Measurements from ENCODE around the gene ZNF45.

Gene ZNF45

DNA sequence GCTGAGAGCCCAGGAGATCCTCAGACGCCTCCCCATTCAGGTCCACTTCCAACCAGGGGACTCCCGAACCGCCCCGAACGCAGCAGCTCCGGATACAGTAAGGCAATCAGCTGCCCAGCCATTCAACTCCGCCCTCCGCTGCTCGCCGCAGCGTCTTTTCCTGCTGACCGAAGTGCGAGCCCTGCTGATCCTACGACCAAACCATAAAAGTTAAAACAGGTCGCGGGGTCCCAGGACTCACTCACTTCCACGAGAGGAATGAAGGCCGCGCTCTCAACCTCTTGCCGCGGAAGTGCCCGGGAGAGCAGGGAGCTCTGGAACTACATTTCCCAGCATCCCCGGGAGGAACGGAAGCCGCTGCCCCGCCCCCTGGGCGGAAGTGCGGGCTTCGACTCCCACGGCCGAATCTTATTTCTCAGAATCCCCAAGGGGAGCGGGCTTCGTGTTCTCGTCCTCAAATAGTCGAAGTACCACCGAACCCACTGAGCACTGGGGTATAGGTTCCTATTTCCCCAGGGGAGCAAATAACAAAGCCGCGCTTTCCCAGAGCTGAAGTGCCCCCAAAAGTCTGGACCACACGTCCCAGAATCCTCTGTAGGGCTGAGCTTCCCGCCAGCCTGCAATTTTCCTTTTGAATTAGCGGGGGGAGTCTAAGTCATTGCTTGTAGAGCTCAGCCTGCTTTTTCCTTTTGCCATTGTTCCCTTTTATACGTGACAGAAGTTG lies at the start of gene ZNF45:
TSS of gene ZNF45 (minus strand) at position 298 of the 724 bp plus-strand sequence. CDS start 13,097 bp downstream, outside the sequence.
- Mint-ChIP-seq H3K4me1 (peaks cover 17% of the 10 kb centered on the region), H3K36me3 (ENCODE audit: low read depth) (peaks cover 37% of the 10 kb centered on the region), H3K9me3 (peaks cover 6% of the 10 kb centered on the region), H3K4me3 (peak within 1 kb of the TSS; percentile 97 to 99 (median 98)), H3K27ac (peak within 1 kb of the TSS; percentile 97 to 98 (median 98)), H3K27me3 (ENCODE audit: low read depth) (peaks cover 8% of the 10 kb centered on the region)
- TF ChIP-seq, protein P1, sequence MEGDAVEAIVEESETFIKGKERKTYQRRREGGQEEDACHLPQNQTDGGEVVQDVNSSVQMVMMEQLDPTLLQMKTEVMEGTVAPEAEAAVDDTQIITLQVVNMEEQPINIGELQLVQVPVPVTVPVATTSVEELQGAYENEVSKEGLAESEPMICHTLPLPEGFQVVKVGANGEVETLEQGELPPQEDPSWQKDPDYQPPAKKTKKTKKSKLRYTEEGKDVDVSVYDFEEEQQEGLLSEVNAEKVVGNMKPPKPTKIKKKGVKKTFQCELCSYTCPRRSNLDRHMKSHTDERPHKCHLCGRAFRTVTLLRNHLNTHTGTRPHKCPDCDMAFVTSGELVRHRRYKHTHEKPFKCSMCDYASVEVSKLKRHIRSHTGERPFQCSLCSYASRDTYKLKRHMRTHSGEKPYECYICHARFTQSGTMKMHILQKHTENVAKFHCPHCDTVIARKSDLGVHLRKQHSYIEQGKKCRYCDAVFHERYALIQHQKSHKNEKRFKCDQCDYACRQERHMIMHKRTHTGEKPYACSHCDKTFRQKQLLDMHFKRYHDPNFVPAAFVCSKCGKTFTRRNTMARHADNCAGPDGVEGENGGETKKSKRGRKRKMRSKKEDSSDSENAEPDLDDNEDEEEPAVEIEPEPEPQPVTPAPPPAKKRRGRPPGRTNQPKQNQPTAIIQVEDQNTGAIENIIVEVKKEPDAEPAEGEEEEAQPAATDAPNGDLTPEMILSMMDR (IDR thresholded peaks at IDR 0.05; ENCODE audit: unreplicated experiment in 3 of 3): no peak

DNA sequence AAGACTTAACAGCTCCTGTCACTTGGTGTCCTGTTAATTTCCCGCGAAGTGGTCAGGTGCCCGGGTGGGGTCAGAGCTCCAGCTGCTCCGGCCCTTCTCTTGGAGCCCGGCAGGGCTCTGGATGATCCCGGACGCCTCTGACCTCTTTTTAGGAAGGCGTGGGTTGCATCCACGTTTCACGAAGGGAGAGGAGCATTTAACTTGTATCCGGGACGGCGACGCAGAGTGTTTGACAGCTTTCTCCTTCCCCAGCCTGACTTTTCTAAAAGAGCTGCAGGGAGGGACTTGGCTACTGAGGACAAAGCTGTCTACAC lies 49.6 kb upstream of the ZNF45 start:
- TF ChIP-seq, protein P1 (IDR thresholded peaks at IDR 0.05; ENCODE audit: unreplicated experiment in 3 of 3): no peak
- H3K4me3 Mint-ChIP-seq: peak overlapping the region; percentile 93 to 99 (median 97)
- H3K4me1 Mint-ChIP-seq: no peaks in the 10 kb centered on the region
- no peak overlapping the region for H3K27ac Mint-ChIP-seq
- peaks cover 43% of the 10 kb centered on the region for H3K36me3 Mint-ChIP-seq (ENCODE audit: low read depth)
- H3K9me3 Mint-ChIP-seq: peaks cover 29% of the 10 kb centered on the region
- H3K27me3 Mint-ChIP-seq (ENCODE audit: low read depth): no peaks in the 10 kb centered on the region

GRCh38 chr19:43983912-43984686 lies 49.0 kb upstream of the ZNF45 start, which contains the start of gene ZNF155:
TSS of gene ZNF155 (plus strand) at chr19:43984188. CDS start at chr19:43988544, 4,356 bp downstream.
- TF ChIP-seq, protein P1 (IDR thresholded peaks at IDR 0.05; ENCODE audit: unreplicated experiment in 3 of 3): no peak
- H3K4me3 Mint-ChIP-seq: peak within 1 kb of the TSS; percentile 93 to 99 (median 97)
- H3K27me3 Mint-ChIP-seq (ENCODE audit: low read depth): no peaks in the 10 kb centered on the region
- peaks cover 28% of the 10 kb centered on the region for H3K9me3 Mint-ChIP-seq
- H3K27ac Mint-ChIP-seq: peak within 1 kb of the TSS; percentile 65 to 89 (median 76)
- H3K36me3 Mint-ChIP-seq (ENCODE audit: low read depth): peaks cover 41% of the 10 kb centered on the region
- no peaks in the 10 kb centered on the region for H3K4me1 Mint-ChIP-seq

GRCh38 chr19:43983544-43983911 lies 48.4 kb upstream of the ZNF45 start:
- no peaks in the 10 kb centered on the region for H3K27me3 Mint-ChIP-seq (ENCODE audit: low read depth)
- peaks cover 41% of the 10 kb centered on the region for H3K36me3 Mint-ChIP-seq (ENCODE audit: low read depth)
- TF ChIP-seq, protein P1 (IDR thresholded peaks at IDR 0.05; ENCODE audit: unreplicated experiment in 3 of 3): no peak
- H3K9me3 Mint-ChIP-seq: peaks cover 32% of the 10 kb centered on the region
- H3K4me3 Mint-ChIP-seq: peak overlapping the region; percentile 93 to 99 (median 97)
- H3K4me1 Mint-ChIP-seq: no peaks in the 10 kb centered on the region
- H3K27ac Mint-ChIP-seq: no peak overlapping the region

DNA sequence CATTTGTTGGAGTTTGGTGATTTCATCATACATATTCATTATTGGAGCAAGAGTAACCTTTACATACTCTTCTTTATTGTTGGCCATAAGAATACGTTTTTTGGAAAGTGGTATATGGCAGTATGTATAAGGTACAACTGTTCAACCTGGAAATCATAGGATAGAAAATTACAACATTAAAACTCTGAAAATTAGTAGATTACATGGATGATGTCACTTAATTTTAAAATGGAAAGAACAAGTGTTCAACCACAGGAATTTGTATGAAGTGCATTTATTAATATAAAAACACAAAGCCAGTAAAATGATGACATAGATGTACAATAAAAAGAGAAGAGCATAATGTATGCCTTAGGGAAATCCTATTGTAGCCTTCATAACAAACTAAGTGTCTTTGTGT lies 41.6 kb upstream of the ZNF45 start:
- TF ChIP-seq, protein P1 (IDR thresholded peaks at IDR 0.05; ENCODE audit: unreplicated experiment in 3 of 3): no peak
- H3K36me3 Mint-ChIP-seq (ENCODE audit: low read depth): peaks cover 77% of the 10 kb centered on the region
- no peaks in the 10 kb centered on the region for H3K27me3 Mint-ChIP-seq (ENCODE audit: low read depth)
- peaks cover 80% of the 10 kb centered on the region for H3K9me3 Mint-ChIP-seq
- no peak overlapping the region for H3K27ac Mint-ChIP-seq
- no peak overlapping the region for H3K4me3 Mint-ChIP-seq
- no peaks in the 10 kb centered on the region for H3K4me1 Mint-ChIP-seq

Data from nephron (organoid).